Activated naive CD8-positive, alpha-beta T cell treated with anti-CD3 and anti-CD28 coated beads for 36 hours (primary cell): Measurements from ENCODE around the gene IFITM2. TPM values are rescaled to one million over a fixed set of nuclear protein-coding genes. Genes with fewer than 3 reads are reported as not detected.
A peak's percentile ranks its signal among the peaks of the same experiment; 100 is the strongest.
"Not testable (repeated sequence)": the region's sequence is repeated elsewhere in the genome, so short reads cannot be mapped to it uniquely, and the experiment has no call there.

Experiments
- DNase-seq: peaks from one replicate; pipeline ENCODE4 v3.0.0; 2021
- H3K27ac Mint-ChIP-seq: one replicate; pipeline ENCODE4 v1.8.0; 2022; ENCODE audit warnings: mild to moderate bottlenecking, moderate library complexity, mixed read lengths
- H3K27me3 Mint-ChIP-seq: one replicate; pipeline ENCODE4 v1.8.0; 2022; ENCODE audit warnings: mild to moderate bottlenecking, mixed read lengths
- H3K36me3 Mint-ChIP-seq: one replicate; pipeline ENCODE4 v1.8.0; 2021; ENCODE audit warnings: mild to moderate bottlenecking, mixed read lengths
- H3K4me1 Mint-ChIP-seq: one replicate; pipeline ENCODE4 v1.8.0; 2021; ENCODE audit warnings: mixed read lengths
- H3K4me3 Mint-ChIP-seq: one replicate; pipeline ENCODE4 v1.8.0; 2022; ENCODE audit warnings: mild to moderate bottlenecking, moderate library complexity, mixed read lengths
- H3K9me3 Mint-ChIP-seq: one replicate; pipeline ENCODE4 v1.8.0; 2022; ENCODE audit warnings: mixed read lengths
- total RNA-seq, 2 experiments: library from RNA; stranded (reverse); gene quantifications; one replicate each; pipeline ENCODE4 v1.2.3, GENCODE V29; 2021

IFITM2 gene
- total RNA-seq, 2 experiments from 2014 or later: 474 to 496 TPM

DNA sequence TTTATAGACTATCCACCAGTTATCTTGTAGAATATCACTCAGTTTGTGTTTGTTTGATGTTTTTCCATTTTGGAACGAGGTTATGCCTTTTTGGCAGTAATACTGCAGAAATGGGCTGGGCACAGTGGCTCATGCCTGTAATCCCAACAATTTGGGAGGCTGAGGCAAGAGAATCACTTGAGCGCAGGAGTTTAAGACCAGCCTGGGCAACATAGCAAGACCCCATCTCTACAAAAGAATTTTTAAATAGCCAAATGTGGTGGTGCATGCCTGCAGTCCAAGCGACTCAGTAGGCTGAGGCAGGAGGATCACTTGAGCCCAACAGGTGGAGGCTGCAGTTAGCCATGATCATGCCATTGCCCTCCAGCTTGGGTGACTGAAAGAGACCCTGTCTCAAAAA, 38.9 kb downstream of the IFITM2 start:
- no peak overlapping the region for H3K4me3 Mint-ChIP-seq
- no peaks in the 10 kb centered on the region for H3K27me3 Mint-ChIP-seq
- DNase-seq: no peak
- no peaks in the 10 kb centered on the region for H3K9me3 Mint-ChIP-seq
- H3K4me1 Mint-ChIP-seq: peaks cover 17% of the 10 kb centered on the region
- peaks cover 1% of the 10 kb centered on the region for H3K36me3 Mint-ChIP-seq
- no peak overlapping the region for H3K27ac Mint-ChIP-seq

DNA sequence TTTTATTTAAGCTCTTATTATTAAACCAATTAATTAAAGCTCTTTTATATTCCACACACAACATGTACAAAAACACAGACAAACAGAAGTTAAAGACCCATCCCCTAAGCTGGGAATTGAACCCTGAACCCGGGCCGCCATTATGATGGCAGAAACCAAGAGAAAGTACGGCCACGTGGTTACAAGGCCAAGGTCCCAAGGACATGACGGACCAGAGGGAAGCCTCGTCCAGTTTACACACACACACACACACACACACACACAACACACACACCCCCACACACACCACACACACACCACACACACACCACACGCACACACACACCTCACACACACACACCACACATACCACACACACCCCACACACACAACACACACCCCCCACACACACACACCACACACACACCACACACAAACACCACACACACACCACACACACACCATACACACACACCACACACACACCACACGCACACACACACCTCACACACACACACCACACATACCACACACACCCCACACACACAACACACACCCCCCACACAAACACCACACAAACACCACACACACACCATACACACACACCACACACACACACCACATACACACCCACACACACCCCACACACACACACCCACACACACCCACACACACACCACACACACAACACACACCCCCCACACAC, 41.8 kb downstream of the IFITM2 start:
- H3K27ac Mint-ChIP-seq, H3K27me3 Mint-ChIP-seq, H3K9me3 Mint-ChIP-seq, H3K4me3 Mint-ChIP-seq, H3K36me3 Mint-ChIP-seq, DNase-seq: not testable (repeated sequence)
- peaks cover 33% of the 10 kb centered on the region for H3K4me1 Mint-ChIP-seq

GRCh38 chr11:350033-350722, 42.6 kb downstream of the IFITM2 start:
- not testable (repeated sequence) for DNase-seq, H3K36me3 Mint-ChIP-seq, H3K9me3 Mint-ChIP-seq, H3K4me3 Mint-ChIP-seq, H3K27me3 Mint-ChIP-seq
- Mint-ChIP-seq H3K4me1 (peaks cover 36% of the 10 kb centered on the region), H3K27ac (peak overlapping the region; percentile 36)

- Mint-ChIP-seq H3K4me1 (peaks cover 37% of the 10 kb centered on the region), H3K36me3 (no peaks in the 10 kb centered on the region), H3K27ac (peak overlapping the region; percentile 36), H3K4me3 (no peak overlapping the region), H3K9me3 (no peaks in the 10 kb centered on the region), H3K27me3 (no peaks in the 10 kb centered on the region)
- no peak for DNase-seq
Measured at GRCh38 chr11:350723-351255, 43.2 kb downstream of the IFITM2 start.

- Mint-ChIP-seq H3K4me3 (no peak overlapping the region), H3K9me3 (no peaks in the 10 kb centered on the region), H3K27me3 (no peaks in the 10 kb centered on the region), H3K4me1 (peaks cover 37% of the 10 kb centered on the region), H3K27ac (peak overlapping the region; percentile 12), H3K36me3 (no peaks in the 10 kb centered on the region)
- DNase-seq: no peak
Measured at GRCh38 chr11:351411-351810, 43.8 kb downstream of the IFITM2 start.

DNA sequence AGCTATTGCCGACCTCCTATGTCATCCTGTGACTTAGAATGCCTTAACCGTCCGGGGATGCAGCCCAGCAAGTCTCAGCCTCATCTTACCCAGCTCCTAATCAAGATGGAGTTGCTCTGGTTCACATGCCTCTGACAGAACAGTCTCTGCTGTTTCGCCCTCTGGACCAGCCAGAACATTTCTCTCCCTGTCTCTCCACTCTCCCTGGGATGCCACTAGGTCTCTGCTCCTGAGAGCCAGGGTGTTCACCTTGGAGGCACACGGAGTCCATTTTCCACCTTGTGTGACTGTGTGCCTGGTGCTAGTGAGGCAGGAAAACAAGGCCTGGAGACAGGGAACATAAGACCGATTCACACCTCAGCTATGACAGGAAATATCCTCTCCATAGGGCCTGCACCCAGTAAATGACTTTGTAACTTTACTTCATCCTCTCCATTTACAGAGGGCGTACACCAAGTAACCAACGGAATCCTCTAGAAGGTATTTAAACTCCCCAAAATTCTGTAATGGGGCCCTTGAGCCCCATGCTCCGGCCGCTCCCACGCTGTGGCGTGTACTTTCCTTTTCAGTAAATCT, 44.9 kb downstream of the IFITM2 start:
- H3K27ac Mint-ChIP-seq: no peak overlapping the region
- H3K27me3 Mint-ChIP-seq: no peaks in the 10 kb centered on the region
- peaks cover 37% of the 10 kb centered on the region for H3K4me1 Mint-ChIP-seq
- no peaks in the 10 kb centered on the region for H3K9me3 Mint-ChIP-seq
- no peak overlapping the region for H3K4me3 Mint-ChIP-seq
- no peak for DNase-seq
- no peaks in the 10 kb centered on the region for H3K36me3 Mint-ChIP-seq

DNA sequence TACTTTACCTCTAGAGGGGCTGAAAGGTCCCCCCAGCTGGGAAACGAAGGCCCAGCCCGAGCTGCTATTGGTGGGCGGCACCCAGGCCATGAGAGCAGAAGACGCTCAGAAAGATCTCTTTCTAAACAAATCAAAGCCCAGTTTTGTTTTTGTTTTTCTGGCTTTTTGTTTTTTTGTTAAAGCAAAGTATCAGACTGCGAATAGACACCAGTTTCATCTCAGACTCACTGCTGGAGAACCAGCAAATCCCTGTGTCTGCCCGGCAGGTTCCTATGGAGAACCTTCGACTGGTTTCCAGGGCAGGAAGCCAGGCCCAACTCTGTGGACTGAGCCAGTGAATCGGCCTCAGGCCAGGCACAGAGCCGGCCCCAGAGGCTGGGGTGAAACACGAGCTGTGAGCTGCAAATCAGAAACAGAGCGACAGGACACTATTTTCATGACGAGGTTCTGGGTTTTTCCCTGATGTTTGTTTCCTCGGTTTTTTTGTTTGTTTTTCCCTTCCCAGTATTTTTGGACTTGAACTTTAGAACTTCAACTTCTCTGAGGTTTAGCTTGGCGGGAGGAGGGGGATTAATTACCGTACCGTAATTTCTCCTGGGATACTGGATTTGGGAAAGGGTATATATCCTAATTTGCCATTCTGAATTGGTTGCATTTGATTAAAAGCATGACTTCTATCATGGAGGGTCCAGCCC, 45.7 kb downstream of the IFITM2 start:
- Mint-ChIP-seq H3K36me3 (no peaks in the 10 kb centered on the region), H3K27ac (no peak overlapping the region), H3K27me3 (no peaks in the 10 kb centered on the region), H3K4me3 (no peak overlapping the region), H3K4me1 (peaks cover 37% of the 10 kb centered on the region), H3K9me3 (no peaks in the 10 kb centered on the region)
- no peak for DNase-seq

- Mint-ChIP-seq H3K27ac (peak overlapping the region; percentile 94), H3K4me1 (peaks cover 32% of the 10 kb centered on the region), H3K36me3 (no peaks in the 10 kb centered on the region), H3K9me3 (no peaks in the 10 kb centered on the region), H3K27me3 (no peaks in the 10 kb centered on the region), H3K4me3 (peak overlapping the region; percentile 84)
- DNase-seq: peak; percentile 92
Measured at GRCh38 chr11:355581-356458, 48.2 kb downstream of the IFITM2 start.

DNA sequence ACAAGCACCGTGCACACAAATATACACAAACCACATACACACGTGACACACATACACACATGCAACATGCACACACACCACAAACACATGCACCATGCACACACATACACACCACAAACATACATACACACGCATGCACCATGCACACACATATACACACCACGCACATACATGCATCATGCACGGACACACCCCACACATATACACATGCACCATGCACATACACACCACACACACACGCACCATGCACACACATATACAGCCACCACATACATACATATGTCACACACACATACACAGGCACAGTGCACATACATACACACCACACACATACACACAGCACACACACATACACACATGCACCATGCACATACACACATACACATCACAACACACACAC, 49.0 kb downstream of the IFITM2 start:
- Mint-ChIP-seq H3K9me3 (peaks cover 2% of the 10 kb centered on the region), H3K4me3 (no peak overlapping the region), H3K27ac (no peak overlapping the region), H3K27me3 (no peaks in the 10 kb centered on the region), H3K36me3 (no peaks in the 10 kb centered on the region), H3K4me1 (peaks cover 24% of the 10 kb centered on the region)
- DNase-seq: no peak

DNA sequence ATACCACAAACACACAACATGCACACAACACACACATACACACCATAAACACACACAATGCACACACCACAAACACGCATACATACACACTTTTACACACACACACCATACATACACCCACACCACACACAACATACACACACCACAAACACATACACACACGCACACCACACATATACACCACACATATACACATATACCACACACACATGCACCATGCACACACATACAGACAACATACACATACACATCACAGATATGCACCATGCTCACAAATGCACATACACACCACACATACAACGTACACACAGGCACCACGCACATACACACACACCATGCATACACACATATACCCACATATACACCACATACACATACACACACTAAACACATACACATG, 50.0 kb downstream of the IFITM2 start:
- no peak for DNase-seq
- Mint-ChIP-seq H3K27ac (no peak overlapping the region), H3K4me3 (no peak overlapping the region), H3K9me3 (peaks cover 3% of the 10 kb centered on the region), H3K27me3 (no peaks in the 10 kb centered on the region), H3K4me1 (peaks cover 19% of the 10 kb centered on the region), H3K36me3 (no peaks in the 10 kb centered on the region)

- Mint-ChIP-seq H3K4me3 (no peak overlapping the region), H3K36me3 (no peaks in the 10 kb centered on the region), H3K9me3 (peaks cover 3% of the 10 kb centered on the region), H3K27me3 (no peaks in the 10 kb centered on the region), H3K27ac (no peak overlapping the region), H3K4me1 (peaks cover 13% of the 10 kb centered on the region)
- DNase-seq: no peak
Measured at GRCh38 chr11:358129-358800, 50.6 kb downstream of the IFITM2 start.
